Mononuclear cell (primary cell): ENCODE measurements around the gene LAMA5. TPM values are rescaled to one million over a fixed set of nuclear protein-coding genes. Genes with fewer than 3 reads are reported as not detected.
"Not testable (repeated sequence)": the region's sequence is repeated elsewhere in the genome, so short reads cannot be mapped to it uniquely, and the experiment has no call there.

Source experiments
- H3K27me3 ChIP-seq: 2 replicates; pipeline ENCODE4 v1.6.0; 2011; ENCODE audit warnings: low read length, control low read depth; ENCODE audit not compliant: insufficient read depth
- H3K4me1 ChIP-seq: 2 replicates; pipeline ENCODE4 v1.5.1; 2011; ENCODE audit warnings: mild to moderate bottlenecking, low read length, control low read depth; ENCODE audit not compliant: insufficient read depth
- H3K4me3 ChIP-seq: 2 replicates; pipeline ENCODE4 v1.5.1; 2011; ENCODE audit warnings: mild to moderate bottlenecking, low read length, moderate library complexity
- H3K9me3 ChIP-seq: 2 replicates; pipeline ENCODE4 v1.5.1; 2011; ENCODE audit warnings: low read depth, mild to moderate bottlenecking, control low read depth, low read length
- total RNA-seq: library from RNA; depleted of rRNA; stranded (reverse); fragments of >200 nt; gene quantifications from one replicate; pipeline ENCODE4 v1.2.3, GENCODE V29; 2012

Gene LAMA5
- total RNA-seq, 1 donor: 1.2 TPM

- no peaks in the 10 kb centered on the region for H3K27me3 ChIP-seq
- no peak overlapping the region for H3K4me3 ChIP-seq
- peaks cover 20% of the 10 kb centered on the region for H3K4me1 ChIP-seq
- H3K9me3 ChIP-seq: no peaks in the 10 kb centered on the region
Measured at GRCh38 chr20:62382306-62383198, 15.4 kb upstream of the LAMA5 start.

GRCh38 chr20:62381842-62382241 lies 14.7 kb upstream of the LAMA5 start:
- Histone ChIP-seq H3K27me3 (no peaks in the 10 kb centered on the region), H3K4me1 (peaks cover 17% of the 10 kb centered on the region), H3K9me3 (no peaks in the 10 kb centered on the region), H3K4me3 (no peak overlapping the region)

- H3K9me3 ChIP-seq: no peaks in the 10 kb centered on the region
- H3K4me1 ChIP-seq: peaks cover 15% of the 10 kb centered on the region
- H3K4me3 ChIP-seq: no peak overlapping the region
- no peaks in the 10 kb centered on the region for H3K27me3 ChIP-seq
Measured at GRCh38 chr20:62381202-62381797, 14.2 kb upstream of the LAMA5 start.

GRCh38 chr20:62378215-62378614 lies 11.1 kb upstream of the LAMA5 start:
- Histone ChIP-seq H3K4me3 (no peak overlapping the region), H3K9me3 (no peaks in the 10 kb centered on the region), H3K27me3 (no peaks in the 10 kb centered on the region), H3K4me1 (peaks cover 6% of the 10 kb centered on the region)

GRCh38 chr20:62377615-62378178 lies 10.6 kb upstream of the LAMA5 start:
- Histone ChIP-seq H3K4me1 (peaks cover 3% of the 10 kb centered on the region), H3K9me3 (no peaks in the 10 kb centered on the region)

GRCh38 chr20:62377064-62377461 lies 10.0 kb upstream of the LAMA5 start:
- H3K27me3 ChIP-seq: no peaks in the 10 kb centered on the region
- H3K9me3 ChIP-seq: no peaks in the 10 kb centered on the region
- no peak overlapping the region for H3K4me3 ChIP-seq
- H3K4me1 ChIP-seq: no peaks in the 10 kb centered on the region

More at GRCh38 chr20:62377615-62378178, 10.6 kb upstream of the LAMA5 start:
- Histone ChIP-seq H3K27me3 (no peaks in the 10 kb centered on the region), H3K4me3 (no peak overlapping the region)

- Histone ChIP-seq H3K27me3 (no peaks in the 10 kb centered on the region), H3K4me1 (no peaks in the 10 kb centered on the region), H3K9me3 (no peaks in the 10 kb centered on the region), H3K4me3 (no peak overlapping the region)
Measured at GRCh38 chr20:62376112-62377063, 9.3 kb upstream of the LAMA5 start.

- Histone ChIP-seq H3K4me1 (no peaks in the 10 kb centered on the region), H3K9me3 (no peaks in the 10 kb centered on the region), H3K4me3 (no peak overlapping the region), H3K27me3 (peaks cover 3% of the 10 kb centered on the region)
Measured at GRCh38 chr20:62374331-62375152, 7.4 kb upstream of the LAMA5 start.

GRCh38 chr20:62373631-62374179 lies 6.6 kb upstream of the LAMA5 start:
- not testable (repeated sequence) for H3K27me3 ChIP-seq, H3K4me3 ChIP-seq, H3K9me3 ChIP-seq, H3K4me1 ChIP-seq

GRCh38 chr20:62372042-62372993 lies 5.2 kb upstream of the LAMA5 start:
- peaks cover 14% of the 10 kb centered on the region for H3K27me3 ChIP-seq
- H3K4me3 ChIP-seq: no peak overlapping the region
- H3K9me3 ChIP-seq: no peaks in the 10 kb centered on the region
- peaks cover 9% of the 10 kb centered on the region for H3K4me1 ChIP-seq

GRCh38 chr20:62371588-62372041 lies 4.5 kb upstream of the LAMA5 start:
- no peaks in the 10 kb centered on the region for H3K9me3 ChIP-seq

GRCh38 chr20:62370807-62371587 lies 3.9 kb upstream of the LAMA5 start:
- peaks cover 18% of the 10 kb centered on the region for H3K27me3 ChIP-seq
- H3K9me3 ChIP-seq: no peaks in the 10 kb centered on the region
- H3K4me3 ChIP-seq: no peak overlapping the region
- H3K4me1 ChIP-seq: peaks cover 9% of the 10 kb centered on the region

More at GRCh38 chr20:62371588-62372041, 4.5 kb upstream of the LAMA5 start:
- Histone ChIP-seq H3K27me3 (peaks cover 14% of the 10 kb centered on the region), H3K4me3 (no peak overlapping the region), H3K4me1 (peaks cover 9% of the 10 kb centered on the region)
